H1 (cell line): ENCODE results near the gene FGL2. TPM values are rescaled to one million over a fixed set of nuclear protein-coding genes. Genes with fewer than 3 reads are reported as not detected.
"Not testable (repeated sequence)": the region's sequence is repeated elsewhere in the genome, so short reads cannot be mapped to it uniquely, and the experiment has no call there.

Experiments
- CTCF ChIA-PET: fragments of 300-600 bp; sonication (Branson Sonifier 250); formaldehyde crosslinking; loops from one replicate; lab custom pipeline; 2021; ENCODE audit not compliant: partially characterized antibody; lab: Charles Lee
- POLR2A ChIA-PET: fragments of 300-600 bp; sonication (Branson Sonifier 250); formaldehyde crosslinking; loops from one replicate; lab custom pipeline; 2021; ENCODE audit warnings: inconsistent platforms; ENCODE audit not compliant: partially characterized antibody; lab: Charles Lee
- DNase-seq, 2 experiments: peaks; one replicate each; pipeline versions ENCODE4 v3.0.0 to v3.0.0-alpha.2; 2010 to 2022; ENCODE audit warnings: low spot score in 2 of 2, low read depth in 1 of 2, mixed read lengths in 1 of 2
- FAIRE-seq: peaks from 2 replicates; lab custom pipeline; 2011; peaks lifted over from hg19 to GRCh38; lab: Jason Lieb, UNC
- H2AFZ ChIP-seq: 2 replicates; pipeline ENCODE4 v1.8.1; 2012; ENCODE audit warnings: low read length, inconsistent platforms
- H2AK5ac ChIP-seq: 2 replicates; pipeline ENCODE4 v1.6.1; 2013; ENCODE audit warnings: low read depth, low read length
- H2BK120ac ChIP-seq: replicated peaks from 2 replicates; pipeline ENCODE3; 2013; ENCODE audit warnings: low read depth, low read length, inconsistent platforms
- H2BK12ac ChIP-seq: 2 replicates; pipeline ENCODE4 v1.6.1; 2013; ENCODE audit warnings: low read depth, low read length
- H2BK15ac ChIP-seq: 2 replicates; pipeline ENCODE4 v1.6.1; 2013; ENCODE audit warnings: low read length
- H2BK20ac ChIP-seq: 2 replicates; pipeline ENCODE4 v1.6.1; 2013; ENCODE audit warnings: low read length
- H2BK5ac ChIP-seq: 2 replicates; pipeline ENCODE4 v1.6.1; 2013; ENCODE audit warnings: low read depth, low read length
- H3K14ac ChIP-seq: 2 replicates; pipeline ENCODE4 v1.6.1; 2013; ENCODE audit warnings: inconsistent platforms; ENCODE audit not compliant: insufficient read length
- H3K18ac ChIP-seq: 2 replicates; pipeline ENCODE4 v1.6.1; 2013; ENCODE audit warnings: low read length; ENCODE audit errors: extremely low read depth
- H3K23ac ChIP-seq: 2 replicates; pipeline ENCODE4 v1.6.1; 2013; ENCODE audit warnings: inconsistent platforms; ENCODE audit not compliant: insufficient read length
- H3K23me2 ChIP-seq: 2 replicates; pipeline ENCODE4 v1.6.1; 2013; ENCODE audit warnings: low read depth, low read length
- H3K27ac ChIP-seq: 2 replicates; pipeline ENCODE4 v1.6.1; 2011; ENCODE audit warnings: low read depth, low read length, inconsistent platforms
- H3K27me3 ChIP-seq, 4 experiments: replicated peaks in 1 of 4; 1 replicate in 1 of 4; 2 replicates in 3 of 4; pipeline versions ENCODE4 v1.6.1 to v1.8.1; 2011 to 2013; ENCODE audit warnings: low read length in 3 of 4, mild to moderate bottlenecking in 3 of 4, inconsistent platforms in 2 of 4, mixed read lengths in 2 of 4, moderate library complexity in 1 of 4; ENCODE audit not compliant: control insufficient read depth in 3 of 4, insufficient read depth in 3 of 4; ENCODE audit errors: extremely low read depth in 1 of 4
- H3K36me3 ChIP-seq, 4 experiments: 2 replicates each; pipeline versions ENCODE4 v1.6.1 to v1.8.1; 2011 to 2013; ENCODE audit warnings: mild to moderate bottlenecking in 4 of 4, low read length in 3 of 4, moderate library complexity in 2 of 4, control low read depth in 1 of 4, inconsistent platforms in 1 of 4; ENCODE audit not compliant: insufficient read depth in 4 of 4, control insufficient read depth in 2 of 4
- H3K4ac ChIP-seq: replicated peaks from 2 replicates; pipeline ENCODE3; 2013; ENCODE audit warnings: low read length, low read depth, mixed read lengths, inconsistent platforms; ENCODE audit not compliant: insufficient read length
- H3K4me1 ChIP-seq, 4 experiments: replicated peaks in 1 of 4; 1 replicate in 1 of 4; 2 replicates in 3 of 4; pipeline versions ENCODE4 v1.6.1 to v1.8.1; 2011 to 2013; ENCODE audit warnings: low read length in 3 of 4, inconsistent platforms in 2 of 4, mixed read lengths in 1 of 4; ENCODE audit not compliant: insufficient read depth in 4 of 4, control insufficient read depth in 3 of 4
- H3K4me2 ChIP-seq, 2 experiments: 2 replicates each; pipeline versions ENCODE4 v1.6.1 to v1.8.1; 2011 to 2013; ENCODE audit warnings: low read depth in 2 of 2, low read length in 2 of 2, control low read depth in 1 of 2, inconsistent platforms in 1 of 2, mild to moderate bottlenecking in 1 of 2; ENCODE audit not compliant: insufficient read depth in 1 of 2
- H3K4me3 ChIP-seq, 4 experiments: fragments of 200-600, 300-600 bp in 1 of 4; sonication (generic), shearing (Covaris generic), sonication (Bioruptor Twin) in 1 of 4; 2 replicates each; pipeline versions ENCODE4 v1.5.1 to v1.8.1; 2011 to 2016; ENCODE audit warnings: low read length in 4 of 4, low read depth in 3 of 4, control low read depth in 2 of 4, inconsistent platforms in 2 of 4, mild to moderate bottlenecking in 2 of 4, mixed read lengths in 1 of 4, moderate library complexity in 1 of 4; ENCODE audit not compliant: insufficient read depth in 2 of 4; ENCODE audit errors: extremely low read depth in 1 of 4
- H3K56ac ChIP-seq: replicated peaks from 2 replicates; pipeline ENCODE3; 2013; ENCODE audit warnings: low read depth, mild to moderate bottlenecking, mixed read lengths, low read length, inconsistent platforms; ENCODE audit not compliant: insufficient read length
- H3K79me1 ChIP-seq: 2 replicates; pipeline ENCODE4 v1.6.1; 2013; ENCODE audit warnings: low read depth, low read length, control low read depth
- H3K79me2 ChIP-seq, 2 experiments: 2 replicates each; pipeline versions ENCODE4 v1.6.1 to v1.8.1; 2012 to 2013; ENCODE audit warnings: low read length in 2 of 2, mild to moderate bottlenecking in 2 of 2, inconsistent platforms in 1 of 2; ENCODE audit not compliant: insufficient read depth in 2 of 2, control insufficient read depth in 1 of 2
- H3K9ac ChIP-seq, 4 experiments: replicated peaks in 1 of 4; 1 replicate in 1 of 4; 2 replicates in 3 of 4; pipeline versions ENCODE4 v1.6.1 to v1.8.1; 2011 to 2013; ENCODE audit warnings: low read depth in 3 of 4, low read length in 3 of 4, control low read depth in 2 of 4, mild to moderate bottlenecking in 2 of 4, moderate library complexity in 2 of 4, inconsistent platforms in 1 of 4; ENCODE audit errors: extremely low read depth in 1 of 4
- H3K9me3 ChIP-seq, 2 experiments: 2 replicates each; pipeline versions ENCODE4 v1.6.1 to v1.8.1; 2012 to 2013; ENCODE audit warnings: mild to moderate bottlenecking in 2 of 2, moderate library complexity in 2 of 2, control low read depth in 1 of 2, inconsistent platforms in 1 of 2, low read depth in 1 of 2, low read length in 1 of 2, mixed read lengths in 1 of 2; ENCODE audit not compliant: insufficient read depth in 2 of 2
- H4K20me1 ChIP-seq, 2 experiments: replicated peaks in 1 of 2; 2 replicates each; pipeline versions ENCODE3 to v1.8.1; 2011 to 2013; ENCODE audit warnings: inconsistent platforms in 2 of 2, low read length in 2 of 2, mild to moderate bottlenecking in 1 of 2; ENCODE audit not compliant: insufficient read depth in 2 of 2, control insufficient read depth in 1 of 2
- H4K5ac ChIP-seq: 2 replicates; pipeline ENCODE4 v1.6.1; 2013; ENCODE audit warnings: low read length, low read depth, mixed read lengths, inconsistent platforms; ENCODE audit not compliant: insufficient read length
- H4K8ac ChIP-seq: 2 replicates; pipeline ENCODE4 v1.8.0; 2013; ENCODE audit warnings: mild to moderate bottlenecking, moderate library complexity, low read length, inconsistent platforms; ENCODE audit not compliant: insufficient read depth; ENCODE audit errors: extremely low read depth
- H4K91ac ChIP-seq: replicated peaks from 2 replicates; pipeline ENCODE3; 2013; ENCODE audit warnings: low read length, mixed read lengths, inconsistent platforms; ENCODE audit not compliant: insufficient read length
- WGBS, 2 experiments: shearing (Covaris generic) in 1 of 2; methylation state at CpG; one replicate each; pipeline versions ENCODE4 v1.1.6 to v1.1.7; 2013 to 2015; ENCODE audit warnings: low lambda C conversion rate in 2 of 2, mixed read lengths in 2 of 2, inconsistent platforms in 1 of 2, low coverage in 1 of 2, missing lambda C conversion rate in 1 of 2; ENCODE audit not compliant: insufficient replicate concordance in 2 of 2, insufficient coverage in 1 of 2, insufficient read length in 1 of 2; ENCODE audit errors: extremely low coverage in 1 of 2, missing lambda C conversion rate in 1 of 2; 5-methylcytosine and 5-hydroxymethylcytosine counted together
- polyA plus RNA-seq, 7 experiments: library from polyadenylated mRNA; depleted of rRNA in 3 of 7; stranded (reverse) in 5 of 7; unstranded in 2 of 7; fragments of >200 nt in 5 of 7; fragments of 200-250 nt in 2 of 7; gene quantifications; 1 replicate in 5 of 7; 2 replicates in 1 of 7; 4 replicates in 1 of 7; pipeline versions ENCODE4 v1.2.1 to v1.2.3, GENCODE V29; 2011 to 2013; ENCODE audit warnings: missing spikeins in 2 of 7, mixed read lengths in 2 of 7
- total RNA-seq: library from RNA; stranded (reverse); fragmentation: NEBNext Ultra II Directional; extraction: Animal tissue kit (Norgen Biotek cat#: 25700); gene quantifications from 2 replicates; pipeline ENCODE4 v1.2.1, GENCODE V29; 2021

The FGL2 gene
- total and polyA plus RNA-seq, 2 of the 8 experiments (the other 6 are each of a cell fraction or from before 2014, with no cell fraction given): not detected

DNA sequence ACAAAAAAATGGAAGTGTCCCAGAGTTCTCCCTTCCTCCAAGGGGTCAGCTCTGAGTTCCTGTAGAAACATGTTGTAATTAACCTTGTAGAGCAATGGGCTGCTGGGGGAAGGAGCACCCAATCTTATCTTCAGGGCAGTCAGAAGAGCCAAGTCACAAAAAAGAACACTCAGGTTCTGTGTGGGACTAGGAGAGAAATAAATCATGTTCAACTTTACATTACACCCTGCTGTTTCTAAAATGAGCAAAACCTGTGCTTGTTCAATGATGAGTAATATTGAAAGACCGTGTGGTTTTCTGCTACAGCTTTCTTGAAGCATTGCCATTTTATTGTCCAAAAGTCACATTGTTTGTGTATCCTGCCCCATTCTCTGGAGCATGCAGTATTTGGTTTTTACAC lies 42.6 kb downstream of the FGL2 start:
- H4K20me1 ChIP-seq, H3K14ac ChIP-seq, H3K4me1 ChIP-seq, DNase-seq, H2AK5ac ChIP-seq, H3K36me3 ChIP-seq, H2BK12ac ChIP-seq, H3K56ac ChIP-seq, H3K27ac ChIP-seq, H4K5ac ChIP-seq, CTCF ChIA-PET, FAIRE-seq, H3K9me3 ChIP-seq, H2BK5ac ChIP-seq, H2AFZ ChIP-seq, POLR2A ChIA-PET, H3K18ac ChIP-seq, H2BK20ac ChIP-seq, H3K4me3 ChIP-seq, H3K4ac ChIP-seq, H3K79me2 ChIP-seq, H3K4me2 ChIP-seq, H3K79me1 ChIP-seq, H3K27me3 ChIP-seq, H4K8ac ChIP-seq, H3K23me2 ChIP-seq, H2BK120ac ChIP-seq, H3K9ac ChIP-seq, H2BK15ac ChIP-seq, H3K23ac ChIP-seq, H4K91ac ChIP-seq: not testable (repeated sequence)
- no CpG with 5 or more reads among the region's 1 CpG for WGBS, 2 experiments

DNA sequence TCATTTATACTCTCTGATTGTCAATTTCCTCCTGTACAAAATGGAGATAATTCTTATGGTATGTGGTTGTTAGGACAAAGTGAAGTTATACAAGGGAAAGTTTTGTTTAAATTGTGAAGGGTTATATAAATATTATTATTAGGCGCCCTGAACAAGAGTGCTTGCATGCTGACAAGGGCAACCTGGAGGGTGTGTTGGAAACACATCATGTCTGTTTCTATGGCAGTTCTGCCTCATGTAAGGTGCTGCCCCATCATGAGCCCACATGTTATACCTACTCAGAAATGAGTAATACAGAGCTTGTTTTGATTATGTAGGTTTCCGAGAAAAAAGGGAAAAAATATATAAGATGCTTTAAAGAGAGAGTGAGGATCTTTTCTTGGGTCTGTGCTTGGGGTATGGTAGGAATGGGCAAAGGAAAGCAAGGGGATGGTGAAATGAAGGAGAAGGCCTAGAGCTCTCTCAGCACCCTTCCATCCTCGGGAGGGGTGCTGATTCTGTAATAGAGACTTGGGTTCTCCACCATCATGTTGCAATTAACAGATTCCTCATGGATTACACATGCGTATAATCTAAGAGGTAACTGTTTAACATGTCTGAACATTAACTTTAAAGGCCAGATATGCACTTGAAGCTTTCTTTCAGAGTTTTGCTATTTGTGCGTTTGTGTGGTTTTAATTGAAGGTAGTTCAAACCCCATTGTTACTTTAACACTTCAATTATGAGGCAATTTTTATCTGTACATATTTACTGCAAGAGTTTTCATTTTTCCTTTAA lies 43.8 kb downstream of the FGL2 start:
- DNase-seq, H2BK5ac ChIP-seq, H3K9me3 ChIP-seq, H4K91ac ChIP-seq, H3K27ac ChIP-seq, H4K20me1 ChIP-seq, H4K5ac ChIP-seq, CTCF ChIA-PET, H3K4me1 ChIP-seq, POLR2A ChIA-PET, H2BK12ac ChIP-seq, H3K23ac ChIP-seq, H3K56ac ChIP-seq, H3K9ac ChIP-seq, H3K23me2 ChIP-seq, H2AK5ac ChIP-seq, H2BK15ac ChIP-seq, H2AFZ ChIP-seq, FAIRE-seq, H3K4me2 ChIP-seq, H3K4me3 ChIP-seq, H3K79me2 ChIP-seq, H4K8ac ChIP-seq, H3K4ac ChIP-seq, H2BK20ac ChIP-seq, H3K27me3 ChIP-seq, H2BK120ac ChIP-seq, H3K79me1 ChIP-seq, H3K18ac ChIP-seq, H3K36me3 ChIP-seq, H3K14ac ChIP-seq: not testable (repeated sequence)
- 89% methylated on average over 4 of the region's 5 CpGs; no CpG with 5 or more reads in 1 of the 2 experiments for WGBS, 2 experiments
